Jurkat, Clone E6-1 (cell line): ENCODE measurements around the gene LDLRAD4.
A peak's percentile ranks its signal among the peaks of the same experiment; 100 is the strongest.

Experiments
- DNase-seq: peaks from one replicate; pipeline ENCODE4 v3.0.0-alpha.2; 2011; ENCODE audit warnings: low read depth, low spot score
- H3K4me3 ChIP-seq: 2 replicates; pipeline ENCODE4 v1.5.1; 2011; ENCODE audit warnings: mild to moderate bottlenecking, low read length, control low read depth, moderate library complexity

Gene LDLRAD4

GRCh38 chr18:13538630-13539029, 320.1 kb downstream of the LDLRAD4 start:
- DNase-seq = no peak
- peak overlapping the region; percentile 20; the same call in 1 of the 2 replicates for H3K4me3 ChIP-seq

- peak; percentile 74 for DNase-seq
- peak overlapping the region; percentile 20; the same call in 1 of the 2 replicates for H3K4me3 ChIP-seq
Measured at GRCh38 chr18:13539050-13539449, 320.5 kb downstream of the LDLRAD4 start.

DNA sequence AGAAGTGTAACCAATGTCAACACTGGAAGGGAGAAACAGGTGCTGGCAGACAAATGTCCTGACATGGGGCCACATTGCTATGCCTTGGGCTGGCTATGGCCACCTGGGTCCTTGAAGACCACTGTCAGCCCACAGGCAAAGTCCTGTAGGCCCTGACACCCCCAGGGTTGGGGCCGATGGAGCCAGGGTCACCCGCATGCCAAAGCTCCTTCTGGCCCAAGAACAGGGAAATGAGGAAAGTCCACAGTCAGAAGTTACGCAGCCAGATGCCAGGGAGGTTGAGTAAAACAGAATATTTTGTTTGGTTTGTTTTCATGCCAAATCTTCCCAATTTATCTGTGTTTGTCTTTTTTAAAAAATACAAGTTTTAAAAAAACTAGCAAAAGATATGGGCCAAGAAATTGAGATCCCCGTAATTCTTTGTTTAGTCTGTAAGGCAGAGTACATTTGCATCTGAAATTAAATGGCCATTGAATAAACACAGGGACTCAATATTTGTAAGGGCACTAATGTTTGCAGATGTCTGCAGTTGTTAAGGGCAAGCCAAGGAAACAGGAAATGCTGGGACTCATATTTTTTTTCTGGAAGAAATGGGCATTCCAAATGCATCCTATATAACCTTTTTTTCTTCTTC, 321.4 kb downstream of the LDLRAD4 start:
- no peak for DNase-seq
- no peak overlapping the region for H3K4me3 ChIP-seq

DNA sequence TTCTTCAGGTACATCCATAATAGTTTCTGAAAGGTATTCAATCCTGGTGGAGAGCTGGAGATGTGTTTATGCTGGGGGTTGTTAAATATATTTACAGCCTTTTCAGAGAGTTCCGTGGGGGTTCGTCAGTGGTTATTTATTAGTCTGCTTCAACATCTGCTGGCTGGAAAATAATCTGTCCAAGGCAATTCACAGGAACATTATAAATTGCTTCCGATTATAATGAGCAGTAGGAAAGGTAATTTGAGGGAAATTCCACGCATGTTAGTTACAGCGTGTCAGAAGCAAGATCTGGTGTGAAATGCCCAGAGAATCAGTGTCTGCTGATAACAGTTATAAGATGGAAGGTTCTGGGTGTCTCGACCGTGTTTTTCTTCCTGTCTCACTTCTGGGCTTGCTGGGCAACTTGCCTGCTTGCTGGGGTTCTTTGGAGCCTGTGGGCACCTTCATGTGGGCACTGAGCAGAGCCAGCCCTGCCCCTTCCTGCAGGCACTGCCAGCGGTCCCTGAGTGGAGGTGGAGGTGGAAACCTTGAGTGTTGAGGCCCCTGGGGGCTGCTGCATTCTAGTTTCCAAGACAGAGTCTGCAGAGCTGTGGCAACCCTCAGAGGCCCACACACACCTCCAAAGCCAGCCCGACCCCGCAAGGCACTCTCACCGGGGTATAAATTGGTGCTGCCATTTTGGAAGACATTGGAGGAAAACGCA, 322.1 kb downstream of the LDLRAD4 start:
- no peak overlapping the region; the same call in 1 of the 2 replicates for H3K4me3 ChIP-seq
- DNase-seq = peak; percentile 78

GRCh38 chr18:13541621-13542519, 323.3 kb downstream of the LDLRAD4 start:
- H3K4me3 ChIP-seq = no peak overlapping the region
- no peak for DNase-seq

- H3K4me3 ChIP-seq = no peak overlapping the region
- no peak for DNase-seq
Measured at GRCh38 chr18:13542520-13542847, 323.9 kb downstream of the LDLRAD4 start.

DNA sequence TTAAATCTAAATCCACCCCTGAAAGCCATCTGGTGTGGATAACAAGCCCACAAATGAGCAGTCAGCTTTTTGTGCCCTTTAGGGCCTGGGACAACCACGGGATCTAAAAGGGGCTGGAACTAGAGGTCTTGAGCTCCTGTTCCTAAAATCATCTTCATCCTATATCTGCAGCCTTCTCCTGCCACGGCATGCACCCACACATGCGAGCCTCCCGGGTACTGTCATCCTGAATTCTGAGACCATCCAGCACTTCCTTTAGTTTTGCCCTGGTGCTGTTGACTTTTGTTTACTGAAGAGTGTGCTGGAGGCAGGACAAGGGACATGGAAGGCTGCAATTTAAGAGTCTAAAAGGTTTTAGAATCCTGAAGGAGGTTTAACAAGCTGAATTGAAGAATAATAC, 324.6 kb downstream of the LDLRAD4 start:
- no peak for DNase-seq
- H3K4me3 ChIP-seq = no peak overlapping the region

GRCh38 chr18:13543811-13544732, 325.5 kb downstream of the LDLRAD4 start:
- DNase-seq = no peak
- H3K4me3 ChIP-seq = no peak overlapping the region

DNA sequence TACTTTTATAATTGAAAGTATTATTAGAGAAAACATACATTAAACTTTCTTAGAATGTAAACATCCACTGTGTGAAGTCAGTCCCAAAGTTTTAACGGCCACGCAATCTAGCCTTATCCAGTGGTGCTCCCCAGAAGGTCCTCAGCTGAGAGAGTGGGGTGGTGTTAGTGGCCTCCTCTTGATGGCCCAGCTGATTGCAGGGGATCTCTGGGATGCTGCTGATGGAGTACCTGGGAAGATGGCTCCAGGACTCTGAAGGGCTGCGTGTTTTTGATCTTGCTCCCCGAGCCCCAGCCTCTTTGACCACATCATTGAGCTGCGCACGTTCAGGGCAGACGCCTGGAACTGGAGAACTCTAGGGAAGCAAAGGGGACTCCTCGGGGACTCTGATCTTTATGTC, 326.4 kb downstream of the LDLRAD4 start:
- no peak for DNase-seq
- H3K4me3 ChIP-seq = no peak overlapping the region

- no peak for DNase-seq
- no peak overlapping the region for H3K4me3 ChIP-seq
Measured at GRCh38 chr18:13545514-13545913, 327.0 kb downstream of the LDLRAD4 start.

- H3K4me3 ChIP-seq = no peak overlapping the region
- DNase-seq = no peak
Measured at GRCh38 chr18:13545955-13546354, 327.4 kb downstream of the LDLRAD4 start.

GRCh38 chr18:13546638-13547037, 328.1 kb downstream of the LDLRAD4 start:
- no peak for DNase-seq
- H3K4me3 ChIP-seq = no peak overlapping the region

- H3K4me3 ChIP-seq = no peak overlapping the region
- no peak for DNase-seq
Measured at GRCh38 chr18:13547347-13547746, 328.8 kb downstream of the LDLRAD4 start.

- DNase-seq = peak; percentile 56
- H3K4me3 ChIP-seq = no peak overlapping the region
Measured at GRCh38 chr18:13548106-13548819, 329.7 kb downstream of the LDLRAD4 start.

DNA sequence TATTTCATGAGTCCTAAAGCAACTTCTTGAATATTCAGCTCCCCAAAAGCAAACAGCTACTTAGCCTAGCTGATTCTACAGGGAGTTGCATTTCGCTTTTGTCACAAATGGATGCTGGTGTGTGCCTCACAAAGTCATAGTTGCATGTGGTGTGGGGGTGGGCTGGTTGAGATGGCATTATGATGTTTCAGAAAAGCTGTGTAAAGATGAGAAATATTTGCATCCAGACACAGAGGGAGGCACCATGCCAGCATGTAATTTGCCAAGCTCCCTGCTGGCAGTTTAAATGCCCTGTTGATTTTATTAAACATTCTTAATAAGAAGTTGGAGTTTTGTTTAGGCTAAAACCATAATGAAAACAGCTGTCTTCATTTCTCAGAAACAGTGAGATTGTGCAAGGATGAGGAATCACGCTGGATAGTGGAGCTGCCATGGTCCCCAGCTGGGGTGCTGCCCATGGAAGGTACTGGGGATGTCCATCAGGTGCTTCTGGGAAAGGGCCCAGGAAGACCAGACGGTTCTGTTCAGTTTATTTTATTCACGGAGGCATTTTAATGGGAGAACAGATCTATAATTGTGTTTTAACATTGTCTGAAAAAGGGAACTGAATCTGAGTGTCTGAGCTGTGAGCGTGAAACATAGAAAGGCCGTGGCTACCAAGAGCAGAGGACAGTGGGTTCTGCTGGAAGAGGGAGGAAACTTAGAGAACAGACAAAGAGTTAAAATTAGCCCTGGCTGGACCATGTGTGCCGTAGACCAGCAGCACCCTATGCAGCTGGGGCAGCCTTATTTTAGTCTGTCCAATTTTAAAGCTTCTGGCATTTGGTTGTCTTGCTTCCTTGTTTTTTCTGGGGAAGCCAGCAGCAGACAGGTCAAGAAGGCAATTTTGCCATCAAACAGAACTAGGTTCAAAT, 330.7 kb downstream of the LDLRAD4 start:
- H3K4me3 ChIP-seq = no peak overlapping the region
- no peak for DNase-seq

GRCh38 chr18:13549880-13550232, 331.3 kb downstream of the LDLRAD4 start:
- no peak for DNase-seq
- H3K4me3 ChIP-seq = no peak overlapping the region

GRCh38 chr18:13550418-13551304, 332.1 kb downstream of the LDLRAD4 start:
- H3K4me3 ChIP-seq = no peak overlapping the region
- DNase-seq = no peak
